Measurements from ENCODE around the gene VIL1. TPM values are rescaled to one million over a fixed set of nuclear protein-coding genes. Genes with fewer than 3 reads are reported as not detected.

Gene VIL1
- total RNA-seq, 6 donors from 2014 or later, result 0.29 to 0.76 (median 0.40) TPM; not detected in 3

- Histone ChIP-seq H3K27ac (peak overlapping the region; percentile 94 to 99 (median 99)), H3K9me3 (no peaks in the 10 kb centered on the region), H3K27me3 (no peaks in the 10 kb centered on the region), H3K4me1 (peaks cover 33 to 64% (median 48%) of the 10 kb centered on the region in 4 donors), H3K36me3 (peaks cover 1 to 13% (median 9%) of the 10 kb centered on the region in 4 donors), H3K4me3 (peak overlapping the region; percentile 73 to 98 (median 92))
- no peak for DNase-seq
- TF ChIP-seq POLR2A (IDR thresholded peaks at IDR 0.05) (no peak), EP300 (IDR thresholded peaks at IDR 0.05) (no peak), POLR2AphosphoS5 (IDR thresholded peaks at IDR 0.05) (no peak), CTCF (IDR thresholded peaks at IDR 0.05) (no peak)
- 5 to 6% methylated on average over 9 to 12 of the region's 12 CpGs for WGBS, 2 donors
- ATAC-seq (ENCODE audit: low FRiP score in 2 of 2), result no peak
Measured at GRCh38 chr2:218397463-218397819, 21.5 kb upstream of the VIL1 start.

- DNase-seq (peak; percentile 86 to 92), ATAC-seq (ENCODE audit: low FRiP score in 2 of 2) (peak; percentile 2 to 12)
- Histone ChIP-seq H3K27me3 (no peaks in the 10 kb centered on the region), H3K4me1 (peaks cover 38 to 69% (median 51%) of the 10 kb centered on the region in 4 donors), H3K9me3 (no peaks in the 10 kb centered on the region), H3K4me3 (peak overlapping the region; percentile 73 to 98 (median 92)), H3K27ac (peak overlapping the region; percentile 94 to 99 (median 99)), H3K36me3 (peaks cover 4 to 18% (median 14%) of the 10 kb centered on the region in 4 donors)
- WGBS, 2 donors, result 0 to 1% methylated on average over 20 to 21 of the region's 35 CpGs
- TF ChIP-seq EP300 (IDR thresholded peaks at IDR 0.05) (peak in 1 of 4 donors; percentile 22), CTCF (IDR thresholded peaks at IDR 0.05) (no peak), POLR2A (IDR thresholded peaks at IDR 0.05) (peak in 3 of 4 donors; percentile 43 to 78 (median 67)), POLR2AphosphoS5 (IDR thresholded peaks at IDR 0.05) (peak; percentile 56 to 78)
Measured at GRCh38 chr2:218397820-218398436, 21.0 kb upstream of the VIL1 start.

GRCh38 chr2:218398437-218399390 is 20.2 kb upstream of the VIL1 start:
- TF ChIP-seq CTCF (IDR thresholded peaks at IDR 0.05) (peak in 3 of 6 experiments; percentile 24 to 44 (median 41)), EP300 (IDR thresholded peaks at IDR 0.05) (no peak), POLR2A (IDR thresholded peaks at IDR 0.05) (peak in 1 of 4 donors; percentile 3), POLR2AphosphoS5 (IDR thresholded peaks at IDR 0.05) (peak in 1 of 2 donors; percentile 12)
- Histone ChIP-seq H3K4me3 (peak overlapping the region; percentile 73 to 98 (median 92)), H3K27me3 (no peaks in the 10 kb centered on the region), H3K36me3 (peaks cover 12 to 26% (median 21%) of the 10 kb centered on the region in 4 donors), H3K4me1 (peaks cover 38 to 74% (median 57%) of the 10 kb centered on the region in 4 donors), H3K27ac (peak overlapping the region; percentile 94 to 99 (median 99)), H3K9me3 (no peaks in the 10 kb centered on the region)
- 1% methylated on average over 46 to 64 of the region's 95 CpGs for WGBS, 2 donors
- peak; percentile 44 to 62 for ATAC-seq (ENCODE audit: low FRiP score in 2 of 2)
- peak; percentile 88 to 97 for DNase-seq

- TF ChIP-seq EP300 (IDR thresholded peaks at IDR 0.05), result peak in 1 of 4 donors; percentile 72
- peak; percentile 91 to 98 for TF ChIP-seq POLR2AphosphoS5 (IDR thresholded peaks at IDR 0.05)
- peak in 3 of 4 donors; percentile 61 to 92 (median 65) for TF ChIP-seq POLR2A (IDR thresholded peaks at IDR 0.05)
- TF ChIP-seq CTCF (IDR thresholded peaks at IDR 0.05), result peak in 4 of 6 experiments; percentile 21 to 49 (median 30)
- Histone ChIP-seq H3K27me3 (no peaks in the 10 kb centered on the region), H3K4me3 (peak within 1 kb of the TSS; percentile 92 to 98 (median 96)), H3K9me3 (no peaks in the 10 kb centered on the region), H3K4me1 (peaks cover 38 to 75% (median 59%) of the 10 kb centered on the region in 4 donors), H3K36me3 (peaks cover 18 to 35% (median 29%) of the 10 kb centered on the region in 4 donors), H3K27ac (peak within 1 kb of the TSS; percentile 94 to 99 (median 99))
- 0 to 1% methylated on average over 46 to 65 of the region's 78 CpGs for WGBS, 2 donors
- ATAC-seq (ENCODE audit: low FRiP score in 2 of 2) (peak; percentile 74 to 79), DNase-seq (peak; percentile 97)
Measured at GRCh38 chr2:218399391-218400166, 19.3 kb upstream of the VIL1 start, which contains the start of gene CTDSP1. Gene CTDSP1, plus strand, starts transcription at chr2:218399868. Its CDS starts 223 bp downstream, at chr2:218400091.
